Retinal pigment epithelial cell (primary cell): ENCODE measurements around the gene FUT7.

ENCODE experiments used
- DNase-seq: peaks from one replicate; pipeline ENCODE4 v3.0.0-alpha.2; 2010; ENCODE audit warnings: low read depth
- H3K4me3 ChIP-seq: 2 replicates; pipeline ENCODE4 v1.5.1; 2011; ENCODE audit warnings: mild to moderate bottlenecking, low read length, control low read depth, moderate library complexity
- TF ChIP-seq, protein P1 (sequence below): conservative IDR thresholded peaks from 2 replicates; pipeline ENCODE4 v1.5.1; 2011; ENCODE audit warnings: low read depth, low read length, control low read depth, inconsistent platforms

FUT7 gene

DNA sequence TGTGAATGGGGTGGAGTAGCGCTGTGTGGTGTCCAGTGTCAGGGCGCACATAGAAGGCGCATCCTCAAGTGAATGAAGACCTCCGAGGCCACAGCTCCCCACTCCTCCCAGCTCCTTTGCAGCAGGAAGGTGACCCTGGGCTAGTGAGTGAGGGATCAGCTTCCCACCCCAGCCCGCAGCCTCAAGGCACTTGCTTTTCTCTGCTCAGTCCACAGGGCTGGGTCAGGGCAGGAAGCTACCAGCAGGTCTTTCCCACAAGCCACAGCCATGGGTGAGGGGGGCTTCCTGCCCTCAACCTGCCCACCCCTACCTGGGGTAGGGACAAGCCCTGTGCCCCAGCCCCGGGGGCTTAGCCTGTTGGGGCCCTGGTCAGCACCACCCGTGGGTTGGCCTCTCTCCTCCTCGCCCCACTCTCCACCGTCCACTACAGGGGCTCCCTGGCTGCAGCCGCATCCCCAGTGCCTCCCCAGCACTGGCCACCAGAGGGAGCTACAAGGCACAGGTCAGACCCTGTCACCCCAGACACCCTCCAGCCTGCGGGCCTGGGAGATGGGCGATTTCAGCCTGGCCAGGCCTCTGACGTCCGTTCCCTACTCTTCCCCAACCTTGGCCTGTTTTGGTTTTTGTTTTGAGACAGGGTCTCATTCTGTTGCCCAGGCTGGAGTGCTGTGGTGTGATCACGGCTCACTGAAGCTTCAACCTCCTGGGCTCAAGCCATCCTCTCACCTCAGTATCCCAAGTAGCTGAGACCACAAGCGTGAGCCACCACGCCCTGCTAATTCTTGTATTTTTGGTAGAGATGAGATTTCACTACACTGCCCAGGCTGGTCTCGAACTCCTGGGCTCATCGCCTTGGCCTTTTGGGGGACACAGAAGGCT, 2.6 kb downstream of the FUT7 start:
- peak overlapping the region; percentile 55 for H3K4me3 ChIP-seq
- no peak for DNase-seq
- TF ChIP-seq, protein P1, sequence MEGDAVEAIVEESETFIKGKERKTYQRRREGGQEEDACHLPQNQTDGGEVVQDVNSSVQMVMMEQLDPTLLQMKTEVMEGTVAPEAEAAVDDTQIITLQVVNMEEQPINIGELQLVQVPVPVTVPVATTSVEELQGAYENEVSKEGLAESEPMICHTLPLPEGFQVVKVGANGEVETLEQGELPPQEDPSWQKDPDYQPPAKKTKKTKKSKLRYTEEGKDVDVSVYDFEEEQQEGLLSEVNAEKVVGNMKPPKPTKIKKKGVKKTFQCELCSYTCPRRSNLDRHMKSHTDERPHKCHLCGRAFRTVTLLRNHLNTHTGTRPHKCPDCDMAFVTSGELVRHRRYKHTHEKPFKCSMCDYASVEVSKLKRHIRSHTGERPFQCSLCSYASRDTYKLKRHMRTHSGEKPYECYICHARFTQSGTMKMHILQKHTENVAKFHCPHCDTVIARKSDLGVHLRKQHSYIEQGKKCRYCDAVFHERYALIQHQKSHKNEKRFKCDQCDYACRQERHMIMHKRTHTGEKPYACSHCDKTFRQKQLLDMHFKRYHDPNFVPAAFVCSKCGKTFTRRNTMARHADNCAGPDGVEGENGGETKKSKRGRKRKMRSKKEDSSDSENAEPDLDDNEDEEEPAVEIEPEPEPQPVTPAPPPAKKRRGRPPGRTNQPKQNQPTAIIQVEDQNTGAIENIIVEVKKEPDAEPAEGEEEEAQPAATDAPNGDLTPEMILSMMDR, result peak; percentile 92

DNA sequence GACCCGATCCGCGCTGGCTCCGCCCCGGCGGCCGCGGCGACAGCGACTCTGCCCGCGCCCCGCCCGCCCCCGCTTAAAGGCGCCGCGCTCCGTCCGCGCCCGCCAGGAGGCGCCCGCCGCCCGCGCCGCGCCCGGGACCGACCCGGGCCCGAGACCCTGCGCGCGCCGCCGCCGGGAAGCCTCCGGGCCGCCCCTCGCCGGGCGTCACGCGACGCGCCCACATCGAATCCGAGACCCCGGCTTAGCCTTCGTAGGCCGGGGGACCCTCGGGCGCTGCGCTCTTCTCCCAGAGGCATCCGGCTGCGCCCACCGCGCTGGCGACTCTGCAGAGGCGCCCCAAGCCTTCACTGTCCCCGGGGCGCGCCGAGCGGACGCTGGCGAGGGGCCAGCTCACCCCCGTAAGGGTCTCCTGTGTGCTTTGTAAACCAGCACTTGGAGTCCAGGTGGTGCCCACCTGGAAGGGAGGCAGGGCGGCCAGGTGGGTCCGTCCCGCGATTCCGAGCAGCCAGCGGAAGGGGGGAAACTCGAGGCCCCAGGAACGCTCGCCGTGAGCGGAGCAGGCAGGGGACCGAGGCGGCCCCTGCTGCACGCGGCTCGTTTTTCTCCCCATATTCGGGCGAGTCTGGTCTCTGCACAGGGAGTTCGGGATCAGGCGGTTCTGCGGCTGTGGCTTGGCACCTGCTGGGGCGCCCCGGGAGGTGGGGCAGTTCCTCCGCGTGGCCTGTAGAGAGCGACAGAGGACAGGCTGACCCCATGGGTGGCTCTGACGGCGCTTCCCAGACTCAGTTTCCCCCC, 3.4 kb downstream of the FUT7 start:
- DNase-seq, result no peak
- TF ChIP-seq, protein P1, result peak; percentile 61
- H3K4me3 ChIP-seq, result peak overlapping the region; percentile 55

DNA sequence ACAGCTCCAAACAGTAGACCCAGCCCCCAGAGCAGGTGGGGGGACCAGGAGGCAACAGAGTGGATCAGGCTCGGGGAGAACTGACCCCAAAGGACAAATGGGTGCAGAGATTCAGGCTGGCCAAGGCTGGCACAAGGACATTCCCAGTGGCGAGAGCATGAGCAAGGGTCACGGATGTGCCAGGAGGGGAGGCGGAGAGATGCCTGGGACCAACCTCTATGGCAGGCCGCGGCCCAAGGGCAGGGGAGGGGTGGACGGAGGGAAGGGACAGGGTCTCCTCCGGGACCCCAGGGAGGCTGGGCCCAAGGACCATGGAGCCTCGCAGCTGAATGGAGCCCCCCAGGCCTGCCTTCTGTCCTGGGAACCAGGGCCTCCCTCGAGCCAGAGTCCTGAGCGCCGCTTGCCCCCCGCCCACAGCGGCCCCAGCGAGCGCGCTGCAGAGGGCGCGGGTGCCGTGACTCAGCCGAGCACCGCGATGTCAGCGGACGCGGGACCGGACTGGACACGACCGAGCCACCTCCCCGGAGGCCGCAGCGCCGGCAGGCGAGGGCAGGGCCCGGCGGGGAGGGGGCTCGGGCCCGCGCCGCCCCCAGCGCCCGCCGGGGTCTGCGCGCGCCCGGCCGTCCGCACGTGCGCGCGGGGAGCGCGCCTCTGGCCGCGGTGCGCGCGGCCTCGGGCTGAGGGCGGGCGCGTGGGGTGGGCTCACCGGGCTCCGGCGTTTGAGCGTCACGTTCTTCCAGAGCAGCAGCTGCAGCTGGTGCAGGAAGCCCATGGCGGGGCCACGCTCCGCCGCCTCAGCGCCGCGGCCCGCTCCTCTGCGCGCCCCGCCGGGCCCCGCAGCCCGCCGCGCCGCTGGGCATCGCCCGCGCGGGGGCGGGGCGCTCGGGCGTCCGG, 4.3 kb downstream of the FUT7 start, which contains the start of gene ABCA2:
TSS of gene ABCA2 (minus strand) at position 869 of the 894 bp plus-strand sequence. CDS start at position 772, 97 bp downstream.
- TF ChIP-seq, protein P1, result no peak
- DNase-seq, result no peak
- H3K4me3 ChIP-seq, result peak within 1 kb of the TSS; percentile 55

DNA sequence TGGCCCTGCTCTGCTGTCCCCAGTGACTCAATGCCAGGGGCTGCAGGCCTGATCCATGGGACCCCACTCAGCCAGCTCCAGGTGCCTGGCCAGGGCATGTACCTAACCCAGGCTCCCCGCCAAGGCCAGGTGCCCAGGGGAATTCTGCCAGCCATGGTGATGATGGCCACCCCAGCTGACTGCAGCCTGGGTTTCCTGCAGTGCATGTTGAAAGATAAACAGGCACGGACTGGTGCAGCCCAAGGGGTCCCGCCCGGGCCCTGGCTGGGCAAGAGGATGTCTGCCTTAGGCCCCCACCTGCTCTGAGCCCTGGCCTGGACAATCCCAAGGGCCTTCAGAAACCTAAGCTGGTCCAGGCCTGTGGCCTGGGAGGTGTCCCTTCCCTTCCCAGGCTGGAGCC, 5.1 kb downstream of the FUT7 start:
- no peak for DNase-seq
- TF ChIP-seq, protein P1, result no peak
- H3K4me3 ChIP-seq, result peak overlapping the region; percentile 52

DNA sequence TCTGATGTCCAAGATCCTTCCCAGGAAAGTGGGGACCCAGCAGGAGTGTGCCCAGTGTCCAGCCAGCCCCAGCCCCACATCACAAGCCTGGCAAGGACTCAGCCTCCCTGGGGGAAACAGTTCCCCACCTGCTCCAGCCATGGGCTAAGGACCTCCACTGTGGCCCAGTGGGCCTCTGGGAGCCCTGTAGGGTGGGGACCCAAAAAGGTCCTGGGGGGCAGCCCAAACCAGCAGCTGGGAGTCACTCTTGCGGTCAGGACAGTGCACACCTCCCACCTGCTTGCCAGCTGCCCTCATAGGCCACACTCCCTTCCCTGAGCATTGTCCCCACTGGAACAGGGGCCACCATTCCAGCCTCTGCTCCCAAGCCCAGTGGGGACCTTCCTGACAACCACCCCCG, 5.5 kb downstream of the FUT7 start:
- peak overlapping the region; percentile 52 for H3K4me3 ChIP-seq
- DNase-seq, result no peak
- TF ChIP-seq, protein P1, result no peak

DNA sequence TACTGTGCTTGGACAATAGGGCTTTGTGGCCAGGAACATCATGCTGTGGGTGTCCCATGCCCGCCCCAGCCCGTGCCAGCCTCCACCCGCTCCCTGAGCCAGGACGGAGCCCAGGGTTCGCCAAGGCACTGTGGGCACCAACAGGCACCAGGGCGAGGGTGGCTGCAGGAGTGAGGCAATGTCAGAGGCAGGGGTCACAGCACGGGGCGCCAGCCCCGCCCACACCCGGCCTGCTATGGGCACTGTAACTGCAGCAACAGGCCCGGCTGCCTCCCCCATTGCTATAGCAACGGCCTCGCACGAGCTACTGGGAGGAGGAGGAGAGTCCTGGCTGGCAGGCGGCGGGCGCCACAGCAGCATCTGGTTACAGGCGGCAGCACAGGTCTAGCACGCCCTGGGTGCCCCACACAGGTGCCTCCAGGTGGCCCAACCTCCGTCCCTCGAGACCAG, 6.3 kb downstream of the FUT7 start:
- no peak overlapping the region for H3K4me3 ChIP-seq
- DNase-seq, result peak; percentile 78
- TF ChIP-seq, protein P1, result no peak
